Thymus (tissue), 11 donors: ENCODE results near the gene NUDT3. TPM values are rescaled to one million over a fixed set of nuclear protein-coding genes. Genes with fewer than 3 reads are reported as not detected.
"Not testable (repeated sequence)": the region's sequence is repeated elsewhere in the genome, so short reads cannot be mapped to it uniquely, and the experiment has no call there.

Source experiments
- DNase-seq, 9 donors: peaks; one replicate each; pipeline ENCODE4 v3.0.0-alpha.2; 2013; ENCODE audit warnings: low spot score in 9 of 9, low read depth in 6 of 9, missing footprints in 1 of 9
- H3K27ac ChIP-seq, 2 donors: one replicate each; pipeline ENCODE4 v1.5.1; 2013; ENCODE audit warnings: control low read depth in 1 of 2, low read depth in 1 of 2, low read length in 1 of 2, mild to moderate bottlenecking in 1 of 2, moderate library complexity in 1 of 2
- H3K27me3 ChIP-seq, 2 donors: one replicate each; pipeline ENCODE4 v1.5.1; 2013; ENCODE audit warnings: low read length in 1 of 2; ENCODE audit not compliant: control insufficient read depth in 2 of 2, insufficient read depth in 1 of 2
- H3K36me3 ChIP-seq, 2 donors: one replicate each; pipeline ENCODE4 v1.5.1; 2013; ENCODE audit warnings: low read length in 1 of 2, mild to moderate bottlenecking in 1 of 2, moderate library complexity in 1 of 2; ENCODE audit not compliant: control insufficient read depth in 2 of 2, insufficient read depth in 2 of 2
- H3K4me1 ChIP-seq, 2 donors: one replicate each; pipeline ENCODE4 v1.5.1; 2013; ENCODE audit warnings: low read length in 2 of 2; ENCODE audit not compliant: control insufficient read depth in 2 of 2, insufficient read depth in 2 of 2
- H3K4me3 ChIP-seq, 2 donors: one replicate each; pipeline ENCODE4 v1.5.1; 2013; ENCODE audit warnings: low read length in 2 of 2, control low read depth in 1 of 2, mild to moderate bottlenecking in 1 of 2
- H3K9me3 ChIP-seq, 2 donors: one replicate each; pipeline ENCODE4 v1.5.1; 2013; ENCODE audit warnings: low read length in 1 of 2, mild to moderate bottlenecking in 1 of 2; ENCODE audit not compliant: control insufficient read depth in 2 of 2, insufficient read depth in 1 of 2
- WGBS: extraction: QIAGEN DNeasy Blood & Tissue Kit; methylation state at CpG from one replicate; pipeline ENCODE4 v1.1.7; 2013; 5-methylcytosine and 5-hydroxymethylcytosine counted together
- polyA plus RNA-seq: library from polyadenylated mRNA; stranded (reverse); fragments of 200-250 nt; gene quantifications from one replicate; pipeline ENCODE4 v1.2.3, GENCODE V29; 2013
- total RNA-seq: library from RNA; stranded (reverse); fragments of 120-200 nt; gene quantifications from one replicate; pipeline ENCODE4 v1.2.4, GENCODE V29; 2013
- donor health status: healthy.

Gene NUDT3
- total and polyA plus RNA-seq, 2 donors: 9.7 to 12.7 TPM

DNA sequence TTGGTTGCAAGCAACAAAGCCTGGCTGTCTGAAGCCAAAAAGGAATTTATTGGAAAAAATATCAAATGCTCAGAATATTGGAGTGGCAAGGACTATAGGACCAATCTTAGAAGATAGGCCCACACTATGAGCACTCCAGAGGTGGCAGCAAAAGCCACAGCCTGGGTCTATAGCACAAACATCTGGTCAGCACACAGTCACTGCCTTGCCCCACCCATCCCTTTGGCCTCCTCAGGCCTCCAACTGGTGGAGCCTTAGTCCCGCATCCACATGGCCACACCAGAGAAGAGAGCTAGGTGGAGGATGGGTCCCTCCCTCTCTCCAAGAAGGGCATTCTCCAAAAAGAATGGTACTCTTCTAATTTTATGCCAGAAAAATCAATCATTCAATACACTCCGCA, 14.0 kb downstream of the NUDT3 start:
- no peak for DNase-seq
- WGBS: 99% methylated on average over 2 of the region's 2 CpGs
- no peaks in the 10 kb centered on the region for H3K4me1 ChIP-seq

DNA sequence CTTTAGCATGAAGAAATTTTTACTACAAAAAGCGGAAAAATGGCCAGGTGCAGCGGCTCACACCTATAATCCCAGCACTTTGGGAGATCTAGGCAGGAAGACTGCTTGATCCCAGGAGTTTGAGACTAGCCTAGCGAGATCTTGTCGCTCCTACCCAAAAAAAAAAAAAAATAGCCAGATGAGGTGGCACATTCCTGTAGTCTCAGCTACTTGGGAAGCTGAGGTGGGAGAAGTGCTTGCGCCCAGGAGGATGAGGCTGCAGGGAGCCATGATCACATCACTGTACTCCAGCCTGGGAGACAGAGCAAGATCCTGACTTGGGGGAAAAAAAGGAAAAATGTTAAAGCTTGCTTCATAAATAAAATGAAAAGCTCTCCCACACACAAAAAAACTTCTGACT, 14.5 kb downstream of the NUDT3 start:
- Histone ChIP-seq H3K27ac (no peak overlapping the region), H3K27me3 (no peaks in the 10 kb centered on the region), H3K4me3 (no peak overlapping the region), H3K9me3 (no peaks in the 10 kb centered on the region), H3K36me3 (no peaks in the 10 kb centered on the region), H3K4me1 (no peaks in the 10 kb centered on the region)
- over 99% methylated on average over 5 of the region's 5 CpGs for WGBS
- no peak for DNase-seq

More for the DNA sequence above, 14.0 kb downstream of the NUDT3 start:
- H3K36me3 ChIP-seq: no peaks in the 10 kb centered on the region
- no peak overlapping the region for H3K4me3 ChIP-seq
- H3K27me3 ChIP-seq: no peaks in the 10 kb centered on the region
- no peak overlapping the region for H3K27ac ChIP-seq
- H3K9me3 ChIP-seq: no peaks in the 10 kb centered on the region

DNA sequence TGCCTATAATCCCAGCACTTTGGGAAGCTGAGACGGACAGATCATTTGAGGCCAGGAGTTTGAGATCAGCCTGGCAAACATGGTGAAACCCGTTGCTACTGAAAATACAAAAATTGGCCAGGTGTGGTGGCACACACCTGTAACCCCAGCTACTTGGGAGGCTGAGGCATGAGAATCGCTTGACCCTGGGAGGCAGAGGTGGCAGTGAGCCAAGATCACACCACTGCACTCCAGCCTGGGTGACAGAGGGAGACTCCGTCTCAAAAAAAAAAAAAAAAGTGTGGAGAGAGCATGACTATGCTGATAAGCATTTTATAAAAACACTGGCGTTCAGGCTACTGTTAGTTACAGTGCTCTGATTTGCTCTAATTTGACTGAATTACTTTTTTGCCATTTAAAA, 14.9 kb downstream of the NUDT3 start:
- H3K27me3 ChIP-seq: not testable (repeated sequence)

DNA sequence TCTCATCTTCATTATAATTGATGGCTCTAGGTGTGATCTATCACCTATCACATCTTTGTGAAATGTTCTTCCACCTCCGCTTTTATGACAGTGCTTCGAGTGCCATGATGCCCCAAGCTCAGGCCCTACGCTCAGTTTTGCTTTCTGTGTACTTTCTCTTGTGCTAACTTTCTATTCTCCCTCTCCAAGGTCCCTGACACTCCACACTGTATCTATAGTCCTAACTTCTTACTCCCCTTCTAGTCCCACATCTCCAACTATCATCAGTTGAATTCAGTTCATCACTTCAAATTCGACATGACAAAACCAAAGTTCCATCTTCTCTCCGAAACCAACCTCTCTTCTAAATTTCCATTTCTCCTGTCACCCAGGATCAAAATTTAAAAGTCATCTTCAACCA, 16.6 kb downstream of the NUDT3 start:
- Histone ChIP-seq H3K4me3 (no peak overlapping the region), H3K27ac (no peak overlapping the region), H3K9me3 (no peaks in the 10 kb centered on the region), H3K4me1 (no peaks in the 10 kb centered on the region), H3K36me3 (no peaks in the 10 kb centered on the region), H3K27me3 (no peaks in the 10 kb centered on the region)
- DNase-seq: no peak
- WGBS: 98% methylated on average over 5 of the region's 5 CpGs

More for the DNA sequence above, 14.9 kb downstream of the NUDT3 start:
- not testable (repeated sequence) for H3K9me3 ChIP-seq, H3K4me1 ChIP-seq, H3K36me3 ChIP-seq, DNase-seq, H3K27ac ChIP-seq, H3K4me3 ChIP-seq
- WGBS: 98% methylated on average over 5 of the region's 5 CpGs

DNA sequence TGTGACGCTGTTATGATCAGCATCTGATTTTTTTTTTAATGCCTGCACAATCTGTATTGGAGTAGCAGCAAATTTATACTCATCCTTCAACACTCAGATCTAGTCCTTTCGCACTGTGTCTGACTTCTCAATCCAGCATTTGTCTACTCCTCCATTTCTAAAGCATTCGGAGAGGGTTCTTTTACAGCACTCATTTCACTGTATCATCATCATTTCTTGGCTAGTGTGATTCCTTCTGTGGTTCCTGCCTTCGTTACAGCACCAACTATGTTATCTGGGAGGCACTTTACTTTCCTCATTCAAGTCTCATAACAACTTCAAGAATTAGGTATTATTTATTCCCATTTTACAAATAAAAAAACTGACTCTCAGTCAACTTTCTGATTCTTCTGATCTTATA, 18.0 kb downstream of the NUDT3 start:
- no peaks in the 10 kb centered on the region for H3K27me3 ChIP-seq
- no peak overlapping the region for H3K27ac ChIP-seq
- no peak overlapping the region for H3K4me3 ChIP-seq
- peaks cover 0 to 2% of the 10 kb centered on the region in 2 donors for H3K36me3 ChIP-seq
- H3K4me1 ChIP-seq: no peaks in the 10 kb centered on the region
- WGBS: 94% methylated on average over 4 of the region's 4 CpGs
- DNase-seq: no peak
- H3K9me3 ChIP-seq: no peaks in the 10 kb centered on the region

DNA sequence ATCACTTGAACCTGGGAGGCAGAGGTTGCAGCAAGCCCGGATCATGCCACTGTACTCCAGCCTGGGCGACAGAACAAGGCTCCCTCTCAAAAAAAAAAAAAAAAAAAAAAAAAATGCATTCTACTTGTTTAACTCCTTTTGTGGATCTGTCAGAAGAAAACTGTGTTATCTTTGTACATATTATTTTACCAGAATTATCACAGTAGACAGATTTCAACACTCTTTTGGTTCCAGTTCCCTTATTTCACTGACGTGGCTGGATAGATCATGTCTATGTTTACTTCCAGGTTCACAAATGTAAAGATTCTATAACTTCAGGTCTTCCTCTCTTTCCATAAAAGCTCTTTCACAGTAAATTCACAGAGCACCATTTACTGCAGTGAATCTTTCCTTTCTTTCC, 18.4 kb downstream of the NUDT3 start:
- H3K4me3 ChIP-seq: no peak overlapping the region
- no peaks in the 10 kb centered on the region for H3K9me3 ChIP-seq
- peaks cover 0 to 2% of the 10 kb centered on the region in 2 donors for H3K36me3 ChIP-seq
- WGBS: 86% methylated on average over 3 of the region's 3 CpGs
- no peaks in the 10 kb centered on the region for H3K4me1 ChIP-seq
- no peak for DNase-seq
- H3K27ac ChIP-seq: no peak overlapping the region
- H3K27me3 ChIP-seq: no peaks in the 10 kb centered on the region

DNA sequence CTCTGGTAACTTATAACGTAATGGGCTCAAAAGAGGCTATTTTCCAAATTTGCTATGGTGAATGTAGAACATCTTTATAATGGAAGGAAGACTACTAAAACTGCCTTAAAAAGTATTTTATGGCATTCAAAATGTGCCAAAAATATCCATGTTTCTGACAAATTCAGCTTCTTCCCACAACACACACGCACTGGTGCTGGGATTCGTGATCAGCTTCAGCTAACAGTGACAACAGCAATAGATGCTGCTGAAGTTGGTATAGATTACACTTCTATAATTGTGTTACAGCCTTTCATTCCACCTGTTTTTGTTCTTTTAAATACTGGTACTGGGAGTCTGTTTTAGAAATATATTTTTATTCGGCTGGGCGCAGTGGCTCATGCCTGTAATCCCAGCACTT, 19.0 kb downstream of the NUDT3 start:
- Histone ChIP-seq H3K27ac (no peak overlapping the region), H3K27me3 (no peaks in the 10 kb centered on the region), H3K36me3 (peaks cover 0 to 2% of the 10 kb centered on the region in 2 donors), H3K9me3 (no peaks in the 10 kb centered on the region), H3K4me1 (no peaks in the 10 kb centered on the region), H3K4me3 (no peak overlapping the region)
- DNase-seq: no peak
- 97% methylated on average over 5 of the region's 5 CpGs for WGBS

DNA sequence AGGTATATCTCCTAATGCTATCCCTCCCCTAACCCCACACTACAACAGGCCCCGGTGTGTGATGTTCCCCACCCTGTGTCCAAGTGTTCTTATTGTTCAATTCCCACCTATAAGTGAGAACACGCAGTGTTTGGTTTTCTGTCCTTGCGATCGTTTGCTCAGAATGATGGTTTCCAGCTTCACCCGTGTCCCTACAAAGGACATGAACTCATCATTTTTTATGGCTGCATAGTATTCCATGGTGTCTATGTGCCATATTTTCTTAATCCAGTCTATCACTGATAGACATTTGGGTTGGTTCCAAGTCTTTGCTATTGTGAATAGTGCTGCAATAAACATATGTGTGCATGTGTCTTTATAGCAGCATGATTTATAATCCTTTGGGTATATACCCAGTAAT, 20.6 kb downstream of the NUDT3 start:
- not testable (repeated sequence) for DNase-seq, H3K27ac ChIP-seq, H3K4me1 ChIP-seq, H3K9me3 ChIP-seq, H3K4me3 ChIP-seq, H3K27me3 ChIP-seq, H3K36me3 ChIP-seq
- 100% methylated on average over 3 of the region's 5 CpGs for WGBS

DNA sequence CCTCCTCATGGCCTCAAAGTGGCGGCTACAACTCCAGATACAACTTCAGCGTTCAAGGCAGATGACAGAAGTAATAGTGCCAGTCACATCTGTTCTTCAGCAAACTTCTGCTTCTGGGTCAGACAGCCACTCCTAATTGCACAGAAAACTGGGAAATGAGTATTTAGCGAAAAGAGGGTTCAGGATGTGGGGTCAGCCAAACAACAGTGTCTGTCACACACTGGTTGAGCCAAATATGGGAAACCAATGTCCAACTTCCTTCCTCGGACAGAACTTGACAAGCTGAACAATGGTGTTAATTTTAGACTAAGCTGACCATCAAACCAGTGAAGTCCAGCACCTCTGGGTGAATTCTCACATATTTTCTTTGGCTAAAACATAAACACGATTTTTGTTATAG, 22.1 kb downstream of the NUDT3 start:
- no peaks in the 10 kb centered on the region for H3K27me3 ChIP-seq
- no peak for DNase-seq
- no peak overlapping the region for H3K4me3 ChIP-seq
- H3K36me3 ChIP-seq: peaks cover 0 to 2% of the 10 kb centered on the region in 2 donors
- no peaks in the 10 kb centered on the region for H3K4me1 ChIP-seq
- 95% methylated on average over 5 of the region's 5 CpGs for WGBS
- H3K27ac ChIP-seq: no peak overlapping the region
- H3K9me3 ChIP-seq: no peaks in the 10 kb centered on the region

DNA sequence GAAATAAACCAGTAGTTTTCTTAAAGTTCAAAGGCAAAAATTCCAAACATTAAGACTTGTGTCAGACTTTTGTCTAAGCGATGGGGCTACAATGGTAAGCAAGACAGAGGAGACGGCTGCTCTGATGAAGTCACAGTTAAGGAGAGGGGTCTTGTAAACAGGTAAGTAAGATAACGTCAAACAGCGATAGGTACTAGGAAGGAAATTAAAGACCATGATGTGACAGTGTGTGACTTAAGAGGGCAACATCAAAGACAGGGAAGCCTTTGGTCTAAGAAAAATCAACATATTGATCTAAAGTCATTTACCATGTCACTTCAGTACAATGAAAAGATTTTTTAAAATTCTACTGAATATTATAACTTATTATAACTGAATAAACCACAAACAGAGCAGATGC, 23.1 kb downstream of the NUDT3 start:
- Histone ChIP-seq H3K4me3 (no peak overlapping the region), H3K27ac (no peak overlapping the region), H3K9me3 (no peaks in the 10 kb centered on the region), H3K27me3 (no peaks in the 10 kb centered on the region), H3K4me1 (no peaks in the 10 kb centered on the region), H3K36me3 (peaks cover 0 to 2% of the 10 kb centered on the region in 2 donors)
- no peak for DNase-seq
- WGBS: 92% methylated on average over 4 of the region's 4 CpGs
